Upper lobe of left lung (tissue), 6 donors: ENCODE results near the gene ARPP21. TPM values are rescaled to one million over a fixed set of nuclear protein-coding genes. Genes with fewer than 3 reads are reported as not detected.

Experiments
- ATAC-seq, 2 donors: fragments of 200-7000 bp; cut with Tn5 transposase; one replicate each; pipeline ENCODE4 v1.9.1; 2022; ENCODE audit warnings: mild to moderate bottlenecking in 2 of 2, moderate library complexity in 2 of 2; ENCODE audit not compliant: low FRiP score in 2 of 2
- DNase-seq, 2 donors: peaks; one replicate each; pipeline ENCODE4 v3.0.0-alpha.2; 2019 to 2020
- H3K27ac ChIP-seq, 4 donors: fragments of 200-600 bp; sonication (generic); one replicate each; pipeline ENCODE4 v1.5.1; 2016 to 2019
- H3K27me3 ChIP-seq, 4 donors: fragments of 200-600 bp; sonication (generic); one replicate each; pipeline ENCODE4 v1.5.1; 2017 to 2019
- H3K36me3 ChIP-seq, 4 donors: fragments of 200-600 bp; sonication (generic); one replicate each; pipeline ENCODE4 v1.5.1; 2016 to 2019
- H3K4me1 ChIP-seq, 4 donors: fragments of 200-600 bp; sonication (generic); one replicate each; pipeline ENCODE4 v1.5.1; 2018 to 2019
- H3K4me3 ChIP-seq, 4 donors: fragments of 200-600 bp; sonication (generic); one replicate each; pipeline ENCODE4 v1.5.1; 2017 to 2019; ENCODE audit warnings: mild to moderate bottlenecking in 2 of 4, moderate library complexity in 1 of 4
- H3K9me3 ChIP-seq, 4 donors: fragments of 200-600 bp; sonication (generic); one replicate each; pipeline ENCODE4 v1.5.1; 2018 to 2019
- CTCF ChIP-seq, 6 experiments: fragments of 450-650 bp in 4 of 6; fragments of 200-600 bp in 2 of 6; sonication (generic) in 2 of 6; IDR thresholded peaks; one replicate each; pipeline ENCODE4 v1.5.1; 2016 to 2019; ENCODE audit warnings: antibody characterized with exemption in 6 of 6
- EP300 ChIP-seq, 4 donors: sonication (generic); formaldehyde crosslinking; IDR thresholded peaks; one replicate each; pipeline ENCODE4 v1.5.1; 2017; ENCODE audit warnings: antibody characterized with exemption in 4 of 4, control low read depth in 2 of 4
- POLR2A ChIP-seq, 4 donors: fragments of 450-650 bp; IDR thresholded peaks; one replicate each; pipeline ENCODE4 v1.5.1; 2016 to 2017; ENCODE audit warnings: antibody characterized with exemption in 4 of 4, mild to moderate bottlenecking in 2 of 4
- POLR2AphosphoS5 ChIP-seq, 2 donors: sonication (generic); formaldehyde crosslinking; IDR thresholded peaks; one replicate each; pipeline ENCODE4 v1.5.1; 2017; ENCODE audit warnings: antibody characterized with exemption in 2 of 2
- WGBS, 2 donors: methylation state at CpG; one replicate each; pipeline ENCODE4 v1.1.5; 2017 to 2018; 5-methylcytosine and 5-hydroxymethylcytosine counted together
- total RNA-seq, 6 donors: library from RNA; depleted of rRNA in 4 of 6; stranded (reverse); fragments of >200 nt in 4 of 6; gene quantifications; one replicate each; pipeline versions ENCODE4 v1.1.0 to v1.2.1, GENCODE V29; 2016 to 2021
- donor health status: DM: no; HTN: no; CAD: no; lungs with moderate emphysema.
- donor health status: DM: no; HTN: yes; CAD: no; lungs with severe emphysema.

The ARPP21 gene
- total RNA-seq, 6 donors from 2014 or later: not detected

- H3K36me3 ChIP-seq: no peaks in the 10 kb centered on the region
- no peak overlapping the region for H3K27ac ChIP-seq
- TF ChIP-seq EP300 (IDR thresholded peaks at IDR 0.05) (no peak), POLR2AphosphoS5 (IDR thresholded peaks at IDR 0.05) (no peak), CTCF (IDR thresholded peaks at IDR 0.05) (no peak), POLR2A (IDR thresholded peaks at IDR 0.05) (no peak)
- H3K9me3 ChIP-seq: no peaks in the 10 kb centered on the region
- WGBS, 2 donors: 48 to 53% methylated on average over 1 of the region's 1 CpG
- H3K27me3 ChIP-seq: no peaks in the 10 kb centered on the region
- ATAC-seq (no peak), DNase-seq (no peak)
- no peaks in the 10 kb centered on the region for H3K4me1 ChIP-seq
- H3K4me3 ChIP-seq: no peak overlapping the region
Observed at GRCh38 chr3:35651851-35652250, 12.5 kb downstream of the ARPP21 start.

GRCh38 chr3:35653347-35653746 lies 14.0 kb downstream of the ARPP21 start:
- 94 to 95% methylated on average over 7 of the region's 7 CpGs for WGBS, 2 donors
- no peak overlapping the region for H3K4me3 ChIP-seq
- H3K27ac ChIP-seq: no peak overlapping the region
- no peaks in the 10 kb centered on the region for H3K27me3 ChIP-seq
- TF ChIP-seq POLR2AphosphoS5 (IDR thresholded peaks at IDR 0.05) (no peak), CTCF (IDR thresholded peaks at IDR 0.05) (no peak), POLR2A (IDR thresholded peaks at IDR 0.05) (no peak), EP300 (IDR thresholded peaks at IDR 0.05) (no peak)
- H3K36me3 ChIP-seq: no peaks in the 10 kb centered on the region
- ATAC-seq (no peak), DNase-seq (no peak)
- H3K9me3 ChIP-seq: no peaks in the 10 kb centered on the region
- no peaks in the 10 kb centered on the region for H3K4me1 ChIP-seq

GRCh38 chr3:35654476-35654875 lies 15.2 kb downstream of the ARPP21 start:
- no peaks in the 10 kb centered on the region for H3K9me3 ChIP-seq
- H3K27ac ChIP-seq: no peak overlapping the region
- TF ChIP-seq POLR2AphosphoS5 (IDR thresholded peaks at IDR 0.05) (no peak), CTCF (IDR thresholded peaks at IDR 0.05) (no peak), POLR2A (IDR thresholded peaks at IDR 0.05) (no peak), EP300 (IDR thresholded peaks at IDR 0.05) (no peak)
- H3K4me1 ChIP-seq: no peaks in the 10 kb centered on the region
- H3K27me3 ChIP-seq: no peaks in the 10 kb centered on the region
- WGBS, 2 donors: 54 to 55% methylated on average over 5 of the region's 5 CpGs
- DNase-seq: no peak
- H3K36me3 ChIP-seq: no peaks in the 10 kb centered on the region
- H3K4me3 ChIP-seq: no peak overlapping the region
- ATAC-seq: no peak

- DNase-seq (no peak), ATAC-seq (no peak)
- H3K4me3 ChIP-seq: no peak overlapping the region
- 57 to 69% methylated on average over 1 of the region's 1 CpG for WGBS, 2 donors
- H3K27ac ChIP-seq: no peak overlapping the region
- no peaks in the 10 kb centered on the region for H3K4me1 ChIP-seq
- no peaks in the 10 kb centered on the region for H3K27me3 ChIP-seq
- TF ChIP-seq CTCF (IDR thresholded peaks at IDR 0.05): no peak
- no peak for TF ChIP-seq POLR2AphosphoS5 (IDR thresholded peaks at IDR 0.05)
- TF ChIP-seq EP300 (IDR thresholded peaks at IDR 0.05): no peak
- no peak for TF ChIP-seq POLR2A (IDR thresholded peaks at IDR 0.05)
- H3K36me3 ChIP-seq: no peaks in the 10 kb centered on the region
- H3K9me3 ChIP-seq: no peaks in the 10 kb centered on the region
Observed at GRCh38 chr3:35658686-35659085, 19.4 kb downstream of the ARPP21 start.

- H3K9me3 ChIP-seq: no peaks in the 10 kb centered on the region
- H3K27ac ChIP-seq: no peak overlapping the region
- H3K27me3 ChIP-seq: no peaks in the 10 kb centered on the region
- TF ChIP-seq POLR2A (IDR thresholded peaks at IDR 0.05) (no peak), EP300 (IDR thresholded peaks at IDR 0.05) (no peak), CTCF (IDR thresholded peaks at IDR 0.05) (no peak), POLR2AphosphoS5 (IDR thresholded peaks at IDR 0.05) (no peak)
- DNase-seq: no peak
- no peak for ATAC-seq
- H3K4me1 ChIP-seq: no peaks in the 10 kb centered on the region
- no peak overlapping the region for H3K4me3 ChIP-seq
- no peaks in the 10 kb centered on the region for H3K36me3 ChIP-seq
Observed at GRCh38 chr3:35659768-35660167, 20.4 kb downstream of the ARPP21 start.
